ENCODE results near the gene GATD1. TPM values are rescaled to one million over a fixed set of nuclear protein-coding genes. Genes with fewer than 3 reads are reported as not detected.
A peak's percentile ranks its signal among the peaks of the same experiment; 100 is the strongest.

Gene GATD1
- total and polyA plus RNA-seq, 2 donors (not counting 1 experiment from before 2014, with no cell fraction given), result 62.4 to 70.0 TPM

DNA sequence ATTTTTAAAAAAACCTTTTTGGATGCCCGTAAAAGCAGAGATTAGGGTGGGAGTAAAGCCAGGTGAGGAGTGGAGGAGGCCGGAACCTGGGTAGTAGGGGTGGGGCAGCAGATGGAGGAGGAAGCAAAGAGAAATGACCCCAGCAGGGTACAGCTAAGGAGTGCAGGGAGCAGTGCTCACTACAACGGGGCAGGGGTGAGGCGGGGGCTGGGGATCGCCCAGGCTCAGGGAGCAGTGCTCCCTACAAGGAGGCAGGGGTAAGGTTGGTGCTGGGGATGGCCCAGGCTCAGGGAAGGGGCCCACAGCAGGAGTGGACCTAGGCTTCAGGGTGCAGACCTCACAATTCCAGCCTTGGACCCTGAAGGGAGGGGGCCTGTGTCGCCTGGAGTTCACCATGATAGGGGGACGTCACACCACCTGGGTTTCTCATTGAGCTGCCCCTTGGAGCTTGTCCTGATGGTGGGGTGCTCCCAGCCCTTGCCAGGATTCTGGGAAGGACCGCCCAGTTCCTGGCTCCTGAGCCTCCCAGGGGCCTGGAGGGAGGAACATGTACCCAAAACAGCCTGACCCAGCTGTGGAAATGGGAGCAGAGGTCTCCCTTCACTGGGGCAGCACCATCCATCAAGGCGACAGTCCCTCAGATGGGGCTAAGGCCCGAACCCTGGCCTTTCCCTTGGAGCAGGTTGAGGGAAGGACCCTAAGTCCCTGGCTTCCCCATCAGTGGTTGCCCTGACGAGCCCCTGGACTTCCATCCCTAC, 38.6 kb upstream of the GATD1 start:
- Histone ChIP-seq H3K79me2 (ENCODE audit: control insufficient read depth, insufficient read depth, low read length) (peaks cover 23% of the 10 kb centered on the region), H4K20me1 (ENCODE audit: control insufficient read depth, insufficient read depth, low read length, poor library complexity, severe bottlenecking) (peaks cover 36% of the 10 kb centered on the region), H3K4me1 (ENCODE audit: control insufficient read depth in 2 of 2, insufficient read depth in 2 of 2, low read length in 2 of 2) (peaks cover 23 to 28% of the 10 kb centered on the region in 2 donors), H3K27ac (ENCODE audit: low read length in 2 of 2) (no peak overlapping the region), H3K4me3 (ENCODE audit: control extremely low read depth in 1 of 5, extremely low read depth in 1 of 5, insufficient read depth in 1 of 5, low read depth in 2 of 5, low read length in 4 of 5) (no peak overlapping the region), H3K9me3 (ENCODE audit: control extremely low read depth in 1 of 3, control insufficient read depth in 2 of 3, insufficient read depth in 1 of 3, low read length in 2 of 3) (no peaks in the 10 kb centered on the region), H3K27me3 (replicated peaks in 1 of 4; ENCODE audit: control extremely low read depth in 1 of 4, control insufficient read depth in 3 of 4, insufficient read depth in 4 of 4, low read length in 3 of 4) (no peaks in the 10 kb centered on the region), H3K4me2 (replicated peaks; ENCODE audit: low read depth, low read length, poor library complexity, severe bottlenecking) (no peak overlapping the region), H2AFZ (ENCODE audit: insufficient read depth, low read depth, low read length, poor library complexity, severe bottlenecking) (no peak overlapping the region), H3K36me3 (replicated peaks in 1 of 2; ENCODE audit: control extremely low read depth in 1 of 2, control insufficient read depth in 1 of 2, extremely low read depth in 1 of 2, insufficient read depth in 2 of 2, low read length in 1 of 2) (peaks cover 2 to 29% of the 10 kb centered on the region in 2 experiments), H3K9ac (ENCODE audit: low read length) (no peak overlapping the region)
- Mint-ChIP-seq H3K27me3 (no peaks in the 10 kb centered on the region), H3K4me1 (peaks cover 23% of the 10 kb centered on the region), H3K9me3 (ENCODE audit: insufficient read depth) (no peaks in the 10 kb centered on the region), H3K4me3 (no peak overlapping the region), H3K27ac (peak overlapping the region; percentile 32)
- no peak for TF ChIP-seq EZH2 (IDR thresholded peaks at IDR 0.05; ENCODE audit: borderline replicate concordance, insufficient read depth, low read depth, low read length, poor library complexity, severe bottlenecking)
- ATAC-seq (ENCODE audit: low read depth), result no peak
- no peak for DNase-seq
- WGBS (ENCODE audit: insufficient coverage), result 92% methylated on average over 10 of the region's 11 CpGs
- POLR2A ChIA-PET, result interaction anchor here (0.6 to 0.9 kb wide), 3 partner anchors 13 to 288 kb away, joined by 4 read pairs; no protein-coding TSS in a partner anchor
- intact Hi-C loops (cut with micrococcal nuclease), result no loop called here
- CTCF ChIA-PET, result no interaction called here

DNA sequence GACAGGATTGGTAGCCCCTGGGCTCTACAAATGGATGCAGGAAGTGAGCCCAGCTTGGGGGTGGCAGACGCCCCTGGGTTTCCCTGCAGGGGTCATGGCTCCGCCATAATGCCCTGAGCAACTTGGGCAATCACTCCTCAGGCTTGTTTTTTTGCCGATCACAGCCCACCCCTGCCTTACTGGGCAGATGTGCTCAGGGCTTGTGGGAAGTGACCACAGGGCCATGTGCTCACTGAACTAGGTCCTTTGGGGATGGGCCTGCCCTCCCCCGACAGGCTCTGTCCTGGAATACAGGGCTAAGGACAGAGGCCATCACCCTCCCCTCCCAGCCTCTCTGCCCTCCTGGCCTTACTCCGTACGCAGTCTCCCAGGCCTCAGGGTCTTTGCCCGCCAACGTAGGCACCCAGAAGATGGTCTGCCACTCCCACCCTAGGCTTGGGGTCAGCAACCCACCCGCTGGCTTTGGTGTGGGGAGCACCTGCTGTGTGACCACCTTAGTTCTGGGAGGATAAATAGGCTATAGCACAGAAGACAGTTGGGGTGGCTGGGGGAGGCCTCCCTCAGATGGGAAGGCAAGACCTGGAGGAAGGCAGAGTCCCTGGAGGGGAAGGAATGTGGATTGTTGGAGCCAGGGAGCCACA, 36.3 kb upstream of the GATD1 start:
- no peak overlapping the region for H3K9ac ChIP-seq (ENCODE audit: low read length)
- no peak for TF ChIP-seq EZH2 (IDR thresholded peaks at IDR 0.05; ENCODE audit: borderline replicate concordance, insufficient read depth, low read depth, low read length, poor library complexity, severe bottlenecking)
- TF ChIP-seq, protein P1, sequence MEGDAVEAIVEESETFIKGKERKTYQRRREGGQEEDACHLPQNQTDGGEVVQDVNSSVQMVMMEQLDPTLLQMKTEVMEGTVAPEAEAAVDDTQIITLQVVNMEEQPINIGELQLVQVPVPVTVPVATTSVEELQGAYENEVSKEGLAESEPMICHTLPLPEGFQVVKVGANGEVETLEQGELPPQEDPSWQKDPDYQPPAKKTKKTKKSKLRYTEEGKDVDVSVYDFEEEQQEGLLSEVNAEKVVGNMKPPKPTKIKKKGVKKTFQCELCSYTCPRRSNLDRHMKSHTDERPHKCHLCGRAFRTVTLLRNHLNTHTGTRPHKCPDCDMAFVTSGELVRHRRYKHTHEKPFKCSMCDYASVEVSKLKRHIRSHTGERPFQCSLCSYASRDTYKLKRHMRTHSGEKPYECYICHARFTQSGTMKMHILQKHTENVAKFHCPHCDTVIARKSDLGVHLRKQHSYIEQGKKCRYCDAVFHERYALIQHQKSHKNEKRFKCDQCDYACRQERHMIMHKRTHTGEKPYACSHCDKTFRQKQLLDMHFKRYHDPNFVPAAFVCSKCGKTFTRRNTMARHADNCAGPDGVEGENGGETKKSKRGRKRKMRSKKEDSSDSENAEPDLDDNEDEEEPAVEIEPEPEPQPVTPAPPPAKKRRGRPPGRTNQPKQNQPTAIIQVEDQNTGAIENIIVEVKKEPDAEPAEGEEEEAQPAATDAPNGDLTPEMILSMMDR (IDR thresholded peaks at IDR 0.05), result no peak
- no peak overlapping the region for H3K4me3 ChIP-seq (ENCODE audit: control extremely low read depth in 1 of 5, extremely low read depth in 1 of 5, insufficient read depth in 1 of 5, low read depth in 2 of 5, low read length in 4 of 5)
- ChIA-PET POLR2A (no interaction called here), CTCF (no interaction called here)
- intact Hi-C loops (cut with micrococcal nuclease), result no loop called here
- ATAC-seq (ENCODE audit: low read depth), result no peak
- H3K4me1 Mint-ChIP-seq, result peaks cover 31% of the 10 kb centered on the region
- peaks cover 2 to 24% of the 10 kb centered on the region in 2 experiments for H3K36me3 ChIP-seq (replicated peaks in 1 of 2; ENCODE audit: control extremely low read depth in 1 of 2, control insufficient read depth in 1 of 2, extremely low read depth in 1 of 2, insufficient read depth in 2 of 2, low read length in 1 of 2)
- WGBS (ENCODE audit: insufficient coverage), result 82% methylated on average over 9 of the region's 9 CpGs
- H3K4me3 Mint-ChIP-seq, result no peak overlapping the region
- peaks cover 19 to 24% of the 10 kb centered on the region in 2 donors for H3K4me1 ChIP-seq (ENCODE audit: control insufficient read depth in 2 of 2, insufficient read depth in 2 of 2, low read length in 2 of 2)
- H3K27me3 ChIP-seq (replicated peaks in 1 of 4; ENCODE audit: control extremely low read depth in 1 of 4, control insufficient read depth in 3 of 4, insufficient read depth in 4 of 4, low read length in 3 of 4), result no peaks in the 10 kb centered on the region
- peaks cover 26% of the 10 kb centered on the region for H3K79me2 ChIP-seq (ENCODE audit: control insufficient read depth, insufficient read depth, low read length)
- H3K27ac ChIP-seq (ENCODE audit: low read length in 2 of 2), result no peak overlapping the region
- no peaks in the 10 kb centered on the region for H3K27me3 Mint-ChIP-seq
- H3K9me3 Mint-ChIP-seq (ENCODE audit: insufficient read depth), result no peaks in the 10 kb centered on the region
- no peaks in the 10 kb centered on the region for H3K9me3 ChIP-seq (ENCODE audit: control extremely low read depth in 1 of 3, control insufficient read depth in 2 of 3, insufficient read depth in 1 of 3, low read length in 2 of 3)
- no peak overlapping the region for H3K27ac Mint-ChIP-seq
- no peak overlapping the region for H3K4me2 ChIP-seq (replicated peaks; ENCODE audit: low read depth, low read length, poor library complexity, severe bottlenecking)
- H4K20me1 ChIP-seq (ENCODE audit: control insufficient read depth, insufficient read depth, low read length, poor library complexity, severe bottlenecking), result peaks cover 36% of the 10 kb centered on the region
- DNase-seq, result no peak
- H2AFZ ChIP-seq (ENCODE audit: insufficient read depth, low read depth, low read length, poor library complexity, severe bottlenecking), result no peak overlapping the region
